Thyroid gland (tissue), 4 donors: ENCODE data around the gene TCEA2.

ENCODE experiments used
- POLR2A ChIP-seq, 2 donors: fragments of 450-650 bp; IDR thresholded peaks; one replicate each; pipeline ENCODE4 v1.6.1; 2017; ENCODE audit warnings: antibody characterized with exemption in 2 of 2, mild to moderate bottlenecking in 2 of 2, moderate library complexity in 1 of 2
- TF ChIP-seq, protein P1 (sequence below), 6 experiments: fragments of 200-600 bp in 3 of 6; fragments of 450-650 bp in 3 of 6; sonication (generic) in 3 of 6; IDR thresholded peaks; one replicate each; pipeline ENCODE4 v1.5.1; 2016 to 2019; ENCODE audit warnings: antibody characterized with exemption in 6 of 6, mild to moderate bottlenecking in 2 of 6, inconsistent platforms in 1 of 6, moderate library complexity in 1 of 6

DNA sequence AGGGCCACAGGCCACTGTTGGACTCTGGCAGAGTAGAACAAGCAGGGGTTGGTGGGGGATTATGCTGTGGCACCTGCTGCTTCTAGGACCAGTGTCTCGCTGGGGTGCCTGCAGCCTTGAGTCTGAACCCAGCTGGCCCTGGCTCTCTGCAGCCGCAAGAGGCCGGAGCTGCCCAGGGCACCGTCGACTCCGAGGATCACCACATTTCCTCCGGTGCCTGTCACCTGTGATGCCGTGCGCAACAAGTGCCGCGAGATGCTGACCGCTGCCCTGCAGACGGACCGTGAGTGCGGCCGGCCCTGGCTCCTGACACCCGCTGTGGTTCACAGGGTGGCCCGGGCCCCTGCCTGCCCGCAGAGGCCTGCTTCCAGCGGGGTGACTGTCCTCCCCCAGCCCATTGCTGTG is 6.2 kb downstream of the TCEA2 start:
- TF ChIP-seq, protein P1, sequence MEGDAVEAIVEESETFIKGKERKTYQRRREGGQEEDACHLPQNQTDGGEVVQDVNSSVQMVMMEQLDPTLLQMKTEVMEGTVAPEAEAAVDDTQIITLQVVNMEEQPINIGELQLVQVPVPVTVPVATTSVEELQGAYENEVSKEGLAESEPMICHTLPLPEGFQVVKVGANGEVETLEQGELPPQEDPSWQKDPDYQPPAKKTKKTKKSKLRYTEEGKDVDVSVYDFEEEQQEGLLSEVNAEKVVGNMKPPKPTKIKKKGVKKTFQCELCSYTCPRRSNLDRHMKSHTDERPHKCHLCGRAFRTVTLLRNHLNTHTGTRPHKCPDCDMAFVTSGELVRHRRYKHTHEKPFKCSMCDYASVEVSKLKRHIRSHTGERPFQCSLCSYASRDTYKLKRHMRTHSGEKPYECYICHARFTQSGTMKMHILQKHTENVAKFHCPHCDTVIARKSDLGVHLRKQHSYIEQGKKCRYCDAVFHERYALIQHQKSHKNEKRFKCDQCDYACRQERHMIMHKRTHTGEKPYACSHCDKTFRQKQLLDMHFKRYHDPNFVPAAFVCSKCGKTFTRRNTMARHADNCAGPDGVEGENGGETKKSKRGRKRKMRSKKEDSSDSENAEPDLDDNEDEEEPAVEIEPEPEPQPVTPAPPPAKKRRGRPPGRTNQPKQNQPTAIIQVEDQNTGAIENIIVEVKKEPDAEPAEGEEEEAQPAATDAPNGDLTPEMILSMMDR (IDR thresholded peaks at IDR 0.05): no peak
- TF ChIP-seq POLR2A (IDR thresholded peaks at IDR 0.05): no peak
